Fibroblast of skin of abdomen (primary cell): ENCODE results near the gene ZBTB48.

ENCODE experiments used
- DNase-seq: peaks from one replicate; pipeline ENCODE4 v3.0.0-alpha.2; 2013

The ZBTB48 gene

GRCh38 chr1:6614019-6614928, 34.5 kb downstream of the ZBTB48 start:
- DNase-seq, result peak; percentile 48

DNA sequence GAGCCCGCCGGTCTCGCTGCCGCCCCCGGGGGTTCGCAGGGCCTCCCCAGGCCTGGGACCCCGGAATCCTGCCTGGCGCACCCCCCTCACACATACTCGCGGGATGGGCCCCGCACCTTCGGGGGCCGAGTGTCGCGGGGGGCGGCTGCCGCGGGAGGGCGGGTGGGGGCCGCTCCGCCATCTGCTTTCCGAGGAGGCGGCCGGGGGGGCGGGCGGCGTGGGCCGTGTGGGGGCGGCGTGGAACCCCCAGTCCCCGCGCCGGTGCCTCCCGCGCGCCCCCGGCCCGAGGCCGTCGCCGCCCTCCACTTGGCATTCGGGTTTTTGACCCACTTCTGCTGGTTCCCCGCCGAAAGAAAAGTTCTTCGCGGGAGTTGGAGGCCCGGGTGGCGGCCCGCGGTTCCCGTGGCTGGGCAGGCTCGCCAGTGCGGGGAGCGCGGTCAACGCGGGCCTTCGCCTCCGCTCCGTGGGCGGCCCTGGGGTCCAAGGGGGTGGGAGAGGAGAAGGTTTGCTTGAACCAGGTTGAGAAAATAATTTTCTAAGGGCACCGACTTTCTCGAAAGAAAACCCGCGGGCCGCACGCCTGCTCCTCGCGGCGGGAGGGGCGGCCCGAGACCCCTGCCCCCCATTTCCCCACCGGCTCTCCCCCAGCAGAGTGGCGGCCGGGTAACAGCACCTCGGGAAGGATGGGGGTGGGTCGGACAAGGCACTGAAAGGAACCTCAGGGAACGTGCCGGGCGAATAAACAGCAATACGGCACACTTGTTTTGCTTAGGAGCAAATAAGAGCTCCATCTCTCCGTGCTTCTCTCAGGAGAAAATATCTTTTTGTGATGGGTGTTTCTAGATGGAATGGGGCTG, 35.4 kb downstream of the ZBTB48 start:
- no peak for DNase-seq

GRCh38 chr1:6619045-6619444, 39.3 kb downstream of the ZBTB48 start:
- no peak for DNase-seq

DNA sequence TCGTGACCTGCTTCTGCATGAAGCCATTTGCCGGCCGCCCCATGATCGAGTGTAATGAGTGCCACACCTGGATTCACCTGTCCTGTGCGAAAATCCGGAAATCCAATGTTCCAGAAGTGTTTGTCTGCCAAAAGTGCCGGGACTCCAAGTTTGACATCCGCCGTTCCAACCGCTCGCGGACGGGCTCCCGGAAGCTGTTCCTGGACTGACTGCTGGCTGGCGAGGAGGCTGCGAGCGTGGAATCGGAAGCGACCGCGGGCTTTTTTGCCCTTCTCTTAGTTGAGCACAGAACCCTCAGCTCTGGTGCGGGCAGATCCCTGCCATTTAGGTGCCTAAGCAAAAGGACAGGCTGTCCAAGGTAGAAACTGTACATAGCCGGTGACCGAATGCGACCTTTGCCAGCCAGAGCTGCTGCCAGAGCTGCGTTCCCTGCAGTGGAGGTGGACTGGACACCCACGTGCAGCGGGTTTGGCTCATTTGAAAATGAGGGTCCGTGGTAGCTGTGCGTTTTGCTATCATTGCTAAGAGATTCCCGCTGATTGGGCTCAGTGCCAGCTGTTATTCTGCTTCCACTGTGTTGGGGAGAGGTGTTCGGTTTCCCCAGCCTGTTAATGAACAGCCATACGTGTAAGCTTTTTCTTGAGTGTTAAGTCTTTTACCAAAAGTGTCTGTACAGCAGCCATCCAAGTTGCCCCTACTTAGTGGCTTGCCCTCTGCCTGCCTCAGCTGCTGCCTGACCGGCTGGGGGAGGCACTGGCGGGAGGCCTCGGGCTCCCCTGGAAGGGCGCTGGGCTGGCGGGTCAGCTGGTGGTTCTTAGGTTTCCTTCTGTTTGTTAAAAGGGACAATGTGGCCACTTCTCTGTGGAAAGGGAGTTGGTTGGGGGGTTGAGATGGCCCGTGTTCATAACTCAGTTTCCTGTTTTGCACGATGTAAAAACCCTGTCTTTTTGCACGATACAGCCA, 41.9 kb downstream of the ZBTB48 start:
- DNase-seq, result no peak

DNA sequence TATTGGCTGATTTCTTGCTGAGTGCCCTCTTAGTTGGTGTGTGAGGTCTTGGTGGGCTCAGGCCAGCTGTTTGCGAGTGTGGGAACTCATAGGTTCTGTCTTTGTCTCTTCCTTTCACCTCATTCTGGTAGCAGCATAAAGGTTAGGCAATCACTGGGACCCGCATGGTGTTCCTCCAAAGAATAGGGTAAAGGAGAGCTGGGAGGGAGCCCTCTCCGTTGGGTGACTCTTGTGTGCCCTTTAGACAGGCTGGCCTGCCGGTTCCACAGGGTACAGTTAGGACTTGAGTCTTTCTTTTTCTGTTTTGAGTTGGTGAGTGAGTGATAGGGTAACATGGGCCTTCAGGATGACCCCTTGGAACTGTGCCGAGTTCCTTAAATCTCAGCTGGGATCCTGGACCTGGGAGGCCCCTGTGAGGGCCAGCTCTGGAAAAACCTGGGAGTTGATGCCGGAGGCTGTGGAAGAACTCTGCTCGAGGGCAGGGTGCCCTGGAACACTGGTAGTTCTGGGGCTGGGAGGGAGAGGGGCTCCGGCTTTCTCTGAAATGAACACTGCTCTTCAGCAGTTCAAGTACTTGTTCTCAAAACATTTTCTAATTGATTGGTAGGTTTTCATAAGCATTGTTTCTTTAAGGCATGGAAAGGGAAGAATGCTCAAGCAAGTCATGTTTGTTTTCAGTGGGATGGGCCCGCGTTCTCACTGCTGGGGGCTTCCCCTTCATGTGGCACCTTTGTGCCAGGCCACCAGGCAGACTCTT, 42.8 kb downstream of the ZBTB48 start:
- no peak for DNase-seq

DNA sequence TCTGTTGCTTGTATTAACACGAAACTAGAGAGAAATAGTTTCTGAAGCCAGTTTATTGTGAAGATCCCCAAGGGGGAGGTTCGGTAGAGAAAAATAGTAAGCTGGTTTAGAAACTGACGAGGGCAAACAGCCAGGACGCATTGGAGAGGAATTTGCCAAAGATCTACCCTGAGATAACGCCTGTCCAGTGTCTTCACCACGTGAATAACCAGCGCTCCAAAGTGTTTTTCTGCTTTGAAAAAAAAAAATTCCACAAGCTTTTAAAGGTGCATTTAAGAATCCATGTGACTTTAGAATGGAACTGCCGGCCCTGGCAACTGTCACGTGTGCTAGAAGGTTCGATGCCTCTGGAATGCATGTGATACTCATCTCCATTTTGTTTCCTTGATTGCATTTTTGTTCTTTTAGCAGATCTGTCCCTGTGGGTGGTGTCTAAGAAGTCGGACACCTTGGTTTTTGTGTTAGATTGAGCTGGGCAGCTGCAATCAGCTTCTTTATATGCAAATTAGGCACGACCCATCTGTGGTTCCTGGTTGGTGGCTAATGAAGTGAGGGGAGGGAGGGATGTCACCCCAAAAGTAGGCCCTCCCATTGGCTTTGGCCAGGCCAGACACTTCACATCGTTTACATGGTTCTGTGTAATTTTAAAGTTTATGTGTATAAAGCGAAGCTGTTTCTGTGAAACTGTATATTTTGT, 43.6 kb downstream of the ZBTB48 start:
- DNase-seq, result no peak

- peak; percentile 84 for DNase-seq
Measured at GRCh38 chr1:6624710-6625583, 45.2 kb downstream of the ZBTB48 start, which contains the start of gene THAP3. THAP3 (plus strand) TSS chr1:6624868; CDS start chr1:6625219, 351 bp downstream.

DNA sequence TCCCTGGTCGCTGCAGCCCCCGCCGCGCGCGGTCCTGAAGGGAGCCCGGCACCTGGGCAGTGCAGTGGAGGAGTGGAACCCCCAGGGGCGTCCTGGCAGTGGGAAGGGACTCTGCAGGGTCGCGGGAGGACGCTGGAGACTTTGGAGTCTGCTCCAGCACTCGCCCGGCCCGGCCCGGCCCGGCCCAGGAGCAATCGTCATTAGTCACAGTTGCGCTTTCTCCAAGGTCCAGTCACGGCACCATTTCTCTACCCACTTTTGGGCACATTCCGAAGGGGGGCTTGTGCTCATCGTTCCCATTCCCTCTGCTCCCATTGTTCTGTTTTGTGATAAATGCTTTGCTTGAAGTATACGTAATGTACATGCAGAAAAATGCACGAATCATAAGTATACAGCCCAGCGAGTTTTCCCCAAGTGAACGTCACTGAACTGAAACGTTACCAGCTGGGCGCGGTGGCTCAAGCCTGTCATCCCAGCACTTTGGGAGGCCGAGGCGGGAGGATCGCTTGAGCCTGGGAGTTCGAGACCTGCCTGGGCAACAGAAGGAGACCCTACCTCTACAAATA, 45.9 kb downstream of the ZBTB48 start:
- DNase-seq, result peak; percentile 71

- DNase-seq, result no peak
Measured at GRCh38 chr1:6627031-6627430, 47.2 kb downstream of the ZBTB48 start.

- no peak for DNase-seq
Measured at GRCh38 chr1:6627841-6628545, 48.2 kb downstream of the ZBTB48 start.

GRCh38 chr1:6628971-6629479, 49.2 kb downstream of the ZBTB48 start:
- DNase-seq, result no peak

- no peak for DNase-seq
Measured at GRCh38 chr1:6630027-6630426, 50.2 kb downstream of the ZBTB48 start.

DNA sequence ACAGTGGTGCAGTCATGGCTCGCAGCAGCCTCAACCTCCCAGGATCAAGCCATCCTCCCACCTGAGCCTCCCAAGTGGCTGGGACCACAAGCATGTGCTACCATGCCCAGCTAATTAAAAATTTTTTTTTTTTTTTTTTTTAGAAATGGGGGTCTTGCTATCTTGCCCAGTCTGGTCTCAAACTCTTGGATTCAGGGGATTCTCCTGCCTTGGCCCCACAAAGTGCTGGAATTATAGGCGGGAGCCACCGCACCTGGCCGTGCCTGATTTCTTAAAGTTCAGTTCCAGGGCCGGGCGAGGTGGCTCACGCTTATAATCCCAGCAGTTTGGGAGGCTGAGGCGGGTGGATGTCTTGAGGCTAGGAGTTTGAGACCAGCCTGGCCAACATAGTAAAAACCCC, 51.3 kb downstream of the ZBTB48 start:
- DNase-seq, result no peak

- no peak for DNase-seq
Measured at GRCh38 chr1:6632588-6633514, 53.1 kb downstream of the ZBTB48 start.

DNA sequence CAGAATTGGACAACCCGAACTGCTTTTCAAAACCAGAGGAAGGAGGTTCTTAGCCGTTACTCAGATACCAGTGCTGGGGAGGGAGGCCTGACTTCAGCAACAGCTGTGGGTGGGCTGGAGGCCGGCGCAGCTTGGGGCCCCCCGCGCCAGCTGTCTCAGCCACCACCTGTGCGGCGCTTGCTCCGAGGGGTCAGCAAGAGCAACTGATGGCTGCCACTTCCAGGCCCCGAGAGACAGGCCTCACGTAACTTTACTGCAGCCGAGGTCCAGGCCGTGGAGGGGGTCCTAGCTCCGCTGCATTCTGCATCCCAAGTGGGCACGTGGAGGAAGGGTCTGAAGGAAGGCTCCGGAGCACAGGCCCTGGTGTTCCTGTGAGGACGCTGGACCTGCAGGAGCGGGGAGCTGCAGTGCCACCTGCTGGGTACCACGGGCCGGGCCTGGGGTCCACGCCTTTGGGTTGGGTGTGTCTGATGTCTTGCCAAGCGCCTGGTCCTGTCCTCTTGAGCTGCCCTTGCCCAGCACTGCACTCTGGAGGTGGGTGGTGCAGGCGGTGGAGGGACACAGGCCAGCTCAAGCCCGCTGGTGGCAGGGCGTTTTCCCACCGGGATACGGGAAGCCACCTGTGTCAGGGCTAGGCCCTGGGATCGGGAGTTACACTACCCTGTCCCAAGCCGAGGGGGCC, 54.7 kb downstream of the ZBTB48 start:
- DNase-seq, result peak; percentile 27

DNA sequence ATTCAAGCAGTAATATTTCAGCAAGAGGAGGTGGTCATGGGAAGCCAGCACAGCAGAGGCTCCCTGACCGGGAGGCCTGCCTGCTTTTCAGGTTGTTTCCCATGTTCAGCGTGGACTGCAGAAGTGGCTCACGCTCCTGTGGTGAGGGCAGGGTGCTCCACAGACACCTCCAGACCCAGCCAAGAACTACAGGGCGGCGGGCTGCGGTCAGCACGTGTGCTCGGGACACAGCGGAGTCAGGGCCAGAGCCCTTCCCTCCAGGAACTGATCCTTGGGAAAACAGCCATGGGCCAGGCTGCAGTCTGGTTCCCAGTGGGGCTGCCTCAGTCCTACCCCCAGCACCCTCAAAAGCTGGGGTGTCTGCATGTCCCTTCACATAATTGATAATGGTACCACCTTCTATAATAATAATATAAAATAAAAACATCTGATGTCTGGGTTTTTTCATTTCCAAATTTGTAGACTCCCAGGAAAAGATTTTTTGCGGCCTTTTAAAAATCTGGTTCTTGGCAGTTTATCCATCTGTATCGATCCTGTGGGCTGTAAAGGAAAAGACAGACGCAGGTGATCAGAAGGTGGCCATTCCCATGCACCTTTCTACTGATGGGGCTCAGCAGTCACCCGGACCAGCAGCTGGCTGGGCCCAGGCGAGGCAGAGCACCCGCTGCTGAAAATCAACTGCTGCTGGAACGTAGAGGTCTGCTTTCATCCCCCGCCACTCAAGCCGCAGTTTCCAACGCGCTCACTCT, 55.5 kb downstream of the ZBTB48 start:
- DNase-seq, result no peak
